Neutrophil (primary cell): ENCODE results near the gene EMC8.

Experiments used
- H3K27ac ChIP-seq: fragments of 200-600 bp; sonication (generic); 2 replicates; pipeline ENCODE4 v1.5.1; 2016; ENCODE audit warnings: mild to moderate bottlenecking, moderate library complexity
- H3K27me3 ChIP-seq: fragments of 200-600 bp; sonication (generic); 2 replicates; pipeline ENCODE4 v1.6.0; 2016; ENCODE audit warnings: mild to moderate bottlenecking
- H3K36me3 ChIP-seq: fragments of 200-600 bp; sonication (generic); 2 replicates; pipeline ENCODE4 v1.5.1; 2017
- H3K4me1 ChIP-seq, 2 experiments: fragments of 200-600 bp in 1 of 2; sonication (generic) in 1 of 2; 1 replicate in 1 of 2; 2 replicates in 1 of 2; pipeline versions ENCODE4 v1.5.1 to v1.6.1; 2013 to 2016; ENCODE audit warnings: low read depth in 1 of 2, low read length in 1 of 2, mild to moderate bottlenecking in 1 of 2, moderate library complexity in 1 of 2; ENCODE audit not compliant: control insufficient read depth in 1 of 2, insufficient read depth in 1 of 2
- H3K4me3 ChIP-seq, 2 experiments: fragments of 200-600 bp in 1 of 2; sonication (generic) in 1 of 2; 1 replicate in 1 of 2; 2 replicates in 1 of 2; pipeline ENCODE4 v1.5.1; 2013 to 2016; ENCODE audit warnings: low read depth in 1 of 2, low read length in 1 of 2, mild to moderate bottlenecking in 1 of 2, moderate library complexity in 1 of 2
- H3K9me3 ChIP-seq: fragments of 200-600 bp; sonication (generic); 2 replicates; pipeline ENCODE4 v1.5.1; 2016
- TF ChIP-seq, protein P1 (sequence below): fragments of 200-600 bp; sonication (generic); IDR thresholded peaks from 2 replicates; pipeline ENCODE4 v1.5.1; 2016; ENCODE audit warnings: antibody characterized with exemption

EMC8 gene

GRCh38 chr16:85842435-85842834 lies 43.1 kb upstream of the EMC8 start:
- Histone ChIP-seq H3K4me3 (no peak overlapping the region), H3K36me3 (no peaks in the 10 kb centered on the region), H3K9me3 (no peaks in the 10 kb centered on the region), H3K27me3 (peaks cover 57% of the 10 kb centered on the region), H3K4me1 (no peaks in the 10 kb centered on the region), H3K27ac (no peak overlapping the region)
- TF ChIP-seq, protein P1, sequence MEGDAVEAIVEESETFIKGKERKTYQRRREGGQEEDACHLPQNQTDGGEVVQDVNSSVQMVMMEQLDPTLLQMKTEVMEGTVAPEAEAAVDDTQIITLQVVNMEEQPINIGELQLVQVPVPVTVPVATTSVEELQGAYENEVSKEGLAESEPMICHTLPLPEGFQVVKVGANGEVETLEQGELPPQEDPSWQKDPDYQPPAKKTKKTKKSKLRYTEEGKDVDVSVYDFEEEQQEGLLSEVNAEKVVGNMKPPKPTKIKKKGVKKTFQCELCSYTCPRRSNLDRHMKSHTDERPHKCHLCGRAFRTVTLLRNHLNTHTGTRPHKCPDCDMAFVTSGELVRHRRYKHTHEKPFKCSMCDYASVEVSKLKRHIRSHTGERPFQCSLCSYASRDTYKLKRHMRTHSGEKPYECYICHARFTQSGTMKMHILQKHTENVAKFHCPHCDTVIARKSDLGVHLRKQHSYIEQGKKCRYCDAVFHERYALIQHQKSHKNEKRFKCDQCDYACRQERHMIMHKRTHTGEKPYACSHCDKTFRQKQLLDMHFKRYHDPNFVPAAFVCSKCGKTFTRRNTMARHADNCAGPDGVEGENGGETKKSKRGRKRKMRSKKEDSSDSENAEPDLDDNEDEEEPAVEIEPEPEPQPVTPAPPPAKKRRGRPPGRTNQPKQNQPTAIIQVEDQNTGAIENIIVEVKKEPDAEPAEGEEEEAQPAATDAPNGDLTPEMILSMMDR, result no peak

- Histone ChIP-seq H3K36me3 (no peaks in the 10 kb centered on the region), H3K4me3 (no peak overlapping the region), H3K9me3 (no peaks in the 10 kb centered on the region), H3K4me1 (no peaks in the 10 kb centered on the region), H3K27me3 (peaks cover 67% of the 10 kb centered on the region), H3K27ac (no peak overlapping the region)
- TF ChIP-seq, protein P1, result no peak
Observed at GRCh38 chr16:85840801-85841200, 41.5 kb upstream of the EMC8 start.

DNA sequence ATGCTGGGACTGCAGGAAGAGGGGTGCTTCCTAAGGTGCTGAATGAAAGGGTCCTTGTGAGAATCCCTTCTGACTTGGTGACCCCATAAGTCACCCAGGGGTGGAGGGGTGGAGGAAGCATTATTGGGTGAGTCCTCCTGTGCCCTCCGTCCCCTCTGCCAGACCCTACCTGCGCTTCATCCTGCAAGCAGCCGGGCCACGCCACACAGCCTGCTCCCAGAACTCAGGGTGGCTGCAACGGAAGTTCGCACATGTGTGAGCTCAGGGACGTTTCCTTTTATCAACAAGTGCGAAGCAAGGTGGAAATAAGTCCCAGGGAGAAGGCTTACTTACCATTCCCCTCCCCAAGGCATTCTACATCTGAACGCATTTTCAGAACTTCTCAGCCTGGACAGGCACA lies 41.1 kb upstream of the EMC8 start:
- Histone ChIP-seq H3K27me3 (peaks cover 71% of the 10 kb centered on the region), H3K4me3 (no peak overlapping the region), H3K4me1 (no peaks in the 10 kb centered on the region), H3K36me3 (no peaks in the 10 kb centered on the region), H3K9me3 (no peaks in the 10 kb centered on the region), H3K27ac (no peak overlapping the region)
- TF ChIP-seq, protein P1, result no peak

DNA sequence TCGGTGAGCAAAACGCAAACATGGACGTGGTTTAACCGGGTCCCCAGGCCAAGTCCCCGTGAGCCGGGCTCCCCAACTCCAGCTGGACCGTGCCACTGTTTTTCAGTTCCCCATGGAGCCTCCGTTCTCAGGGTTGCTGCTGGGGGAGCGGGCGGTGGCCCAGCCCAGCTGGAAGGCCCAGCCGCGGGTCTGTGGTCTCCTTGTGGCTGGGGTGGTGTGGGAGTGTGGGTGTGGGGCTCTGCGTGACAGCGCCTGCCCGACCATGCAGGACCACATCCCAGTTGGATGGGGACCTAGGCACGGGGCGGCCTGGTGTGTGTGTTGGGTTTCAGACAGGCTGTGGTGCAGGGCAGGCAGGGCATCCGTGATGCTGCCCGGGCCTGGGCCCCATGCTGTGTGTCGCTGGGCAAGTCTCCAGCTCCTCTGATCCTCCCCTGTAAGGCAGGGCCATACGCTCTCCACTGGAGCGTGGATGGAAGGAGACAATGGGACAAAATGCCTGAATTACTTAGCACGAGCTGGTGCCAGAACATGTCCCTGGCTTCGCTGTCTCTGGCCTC lies 40.4 kb upstream of the EMC8 start:
- Histone ChIP-seq H3K4me3 (no peak overlapping the region), H3K9me3 (no peaks in the 10 kb centered on the region), H3K36me3 (no peaks in the 10 kb centered on the region), H3K4me1 (no peaks in the 10 kb centered on the region), H3K27ac (no peak overlapping the region), H3K27me3 (peaks cover 72% of the 10 kb centered on the region)
- TF ChIP-seq, protein P1, result no peak

DNA sequence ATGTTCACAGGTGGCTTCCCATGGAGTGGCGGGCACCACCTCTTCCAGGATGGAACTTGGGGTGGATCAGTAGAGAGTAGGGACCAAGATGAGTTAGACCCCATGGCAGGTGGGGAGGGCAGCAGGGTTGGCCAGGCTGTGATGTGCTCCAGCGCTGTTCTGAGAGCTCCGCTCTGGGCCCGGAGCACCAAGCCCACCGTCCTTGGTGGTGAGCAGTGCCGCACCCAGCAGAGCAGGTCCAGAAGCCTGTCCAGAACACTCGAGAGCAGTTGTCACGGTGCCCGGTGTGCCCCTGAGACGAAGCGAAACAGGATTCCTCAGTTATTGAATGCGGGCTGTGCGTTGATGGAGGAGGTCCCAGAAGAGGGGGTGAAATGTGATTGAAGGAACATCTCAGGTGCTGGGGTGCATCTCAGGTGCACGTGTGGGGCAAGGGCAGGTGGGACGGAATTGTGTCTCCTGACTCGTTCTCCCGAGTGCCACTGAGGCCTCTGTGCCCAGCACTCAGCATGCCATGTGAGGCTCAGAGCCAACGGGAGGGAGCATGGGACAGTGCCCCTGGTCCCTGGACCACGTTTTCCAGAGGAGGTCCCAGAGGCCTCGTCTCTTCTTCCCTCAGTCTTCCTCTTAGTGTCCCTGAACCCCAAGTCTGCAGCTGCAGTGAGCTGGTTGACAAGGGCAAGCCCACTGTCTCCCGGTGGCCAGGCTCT lies 39.7 kb upstream of the EMC8 start:
- Histone ChIP-seq H3K9me3 (no peaks in the 10 kb centered on the region), H3K36me3 (no peaks in the 10 kb centered on the region), H3K27ac (no peak overlapping the region), H3K27me3 (peaks cover 73% of the 10 kb centered on the region), H3K4me3 (no peak overlapping the region), H3K4me1 (no peaks in the 10 kb centered on the region)
- TF ChIP-seq, protein P1, result no peak
